Osteoblast (primary cell): Measurements from ENCODE around the gene KCNAB1. TPM values are rescaled to one million over a fixed set of nuclear protein-coding genes. Genes with fewer than 3 reads are reported as not detected.

Experiments used
- DNase-seq: peaks from one replicate; pipeline ENCODE4 v3.0.0; 2011; ENCODE audit warnings: low spot score, mixed read lengths; ENCODE audit not compliant: insufficient read length; ENCODE audit errors: missing footprints
- H2AFZ ChIP-seq: 2 replicates; pipeline ENCODE4 v1.6.0; 2011; ENCODE audit warnings: mild to moderate bottlenecking, low read length
- H3K27ac ChIP-seq: 2 replicates; pipeline ENCODE4 v1.5.1; 2011; ENCODE audit warnings: mild to moderate bottlenecking, low read depth, low read length, moderate library complexity
- H3K27me3 ChIP-seq: 2 replicates; pipeline ENCODE4 v1.6.0; 2012; ENCODE audit warnings: mild to moderate bottlenecking, control low read depth, inconsistent platforms, low read length, moderate library complexity; ENCODE audit not compliant: insufficient read depth
- H3K36me3 ChIP-seq: 2 replicates; pipeline ENCODE4 v1.5.1; 2011; ENCODE audit warnings: mild to moderate bottlenecking, low read length, control low read depth, moderate library complexity; ENCODE audit not compliant: insufficient read depth
- H3K4me1 ChIP-seq: 2 replicates; pipeline ENCODE4 v1.5.1; 2011; ENCODE audit warnings: mild to moderate bottlenecking, low read length, control low read depth, moderate library complexity; ENCODE audit not compliant: insufficient read depth
- H3K4me2 ChIP-seq: 2 replicates; pipeline ENCODE4 v1.6.0; 2011; ENCODE audit warnings: mild to moderate bottlenecking, low read length; ENCODE audit not compliant: insufficient read depth
- H3K4me3 ChIP-seq: fragments of 200-600 bp; sonication (generic); 3 replicates; pipeline ENCODE4 v1.5.1; 2012; ENCODE audit warnings: mild to moderate bottlenecking, low read length, inconsistent platforms; ENCODE audit not compliant: insufficient read depth
- H3K79me2 ChIP-seq: 2 replicates; pipeline ENCODE4 v1.6.0; 2012; ENCODE audit warnings: mild to moderate bottlenecking, low read length, control low read depth, inconsistent platforms; ENCODE audit not compliant: insufficient read depth
- H3K9me3 ChIP-seq: 2 replicates; pipeline ENCODE4 v1.5.1; 2011; ENCODE audit warnings: low read depth, low read length, control low read depth
- H4K20me1 ChIP-seq: 2 replicates; pipeline ENCODE4 v1.6.0; 2012; ENCODE audit warnings: mild to moderate bottlenecking, low read length, control low read depth; ENCODE audit not compliant: insufficient read depth
- CTCF ChIP-seq: IDR thresholded peaks from 2 replicates; pipeline ENCODE4 v1.5.1; 2011; ENCODE audit warnings: mild to moderate bottlenecking, low read depth, low read length, moderate library complexity; ENCODE audit errors: extremely low read depth
- total RNA-seq: library from RNA; depleted of rRNA; stranded (reverse); fragments of >200 nt; gene quantifications from 2 replicates; pipeline ENCODE4 v1.2.3, GENCODE V29; 2012

KCNAB1 gene
- total RNA-seq, 1 donor, result 0.36 TPM

- no peaks in the 10 kb centered on the region for H4K20me1 ChIP-seq
- H3K27ac ChIP-seq, result no peak overlapping the region
- H3K79me2 ChIP-seq, result no peaks in the 10 kb centered on the region
- H3K27me3 ChIP-seq, result no peaks in the 10 kb centered on the region
- DNase-seq, result no peak
- H3K4me1 ChIP-seq, result peaks cover 13% of the 10 kb centered on the region
- no peak overlapping the region for H2AFZ ChIP-seq
- no peak overlapping the region for H3K4me2 ChIP-seq
- no peak overlapping the region for H3K4me3 ChIP-seq
- TF ChIP-seq CTCF, result no peak
- H3K36me3 ChIP-seq, result no peaks in the 10 kb centered on the region
- H3K9me3 ChIP-seq, result no peaks in the 10 kb centered on the region
These were observed 63.0 kb downstream of the KCNAB1 start for GRCh38 chr3:156183396-156183795.

- TF ChIP-seq CTCF, result no peak
- no peaks in the 10 kb centered on the region for H3K79me2 ChIP-seq
These were observed 63.8 kb downstream of the KCNAB1 start for GRCh38 chr3:156184156-156184555.

GRCh38 chr3:156187146-156187769 lies 66.9 kb downstream of the KCNAB1 start:
- no peaks in the 10 kb centered on the region for H3K9me3 ChIP-seq
- no peaks in the 10 kb centered on the region for H4K20me1 ChIP-seq
- H3K27ac ChIP-seq, result peak overlapping the region; percentile 35
- peak overlapping the region; percentile 25 for H3K4me2 ChIP-seq
- H3K79me2 ChIP-seq, result no peaks in the 10 kb centered on the region
- H3K4me1 ChIP-seq, result peaks cover 5% of the 10 kb centered on the region
- no peak for TF ChIP-seq CTCF
- H3K4me3 ChIP-seq, result no peak overlapping the region
- DNase-seq, result peak; percentile 52
- no peaks in the 10 kb centered on the region for H3K36me3 ChIP-seq
- no peaks in the 10 kb centered on the region for H3K27me3 ChIP-seq
- H2AFZ ChIP-seq, result no peak overlapping the region

More at GRCh38 chr3:156184156-156184555, 63.8 kb downstream of the KCNAB1 start:
- Histone ChIP-seq H3K27ac (no peak overlapping the region), H2AFZ (no peak overlapping the region), H4K20me1 (no peaks in the 10 kb centered on the region), H3K4me3 (no peak overlapping the region), H3K4me1 (peaks cover 13% of the 10 kb centered on the region), H3K4me2 (no peak overlapping the region), H3K27me3 (no peaks in the 10 kb centered on the region), H3K9me3 (no peaks in the 10 kb centered on the region), H3K36me3 (no peaks in the 10 kb centered on the region)
- no peak for DNase-seq

GRCh38 chr3:156188757-156189156 lies 68.4 kb downstream of the KCNAB1 start:
- no peak overlapping the region for H2AFZ ChIP-seq
- no peak for DNase-seq
- no peaks in the 10 kb centered on the region for H4K20me1 ChIP-seq
- H3K4me2 ChIP-seq, result no peak overlapping the region
- H3K9me3 ChIP-seq, result no peaks in the 10 kb centered on the region
- H3K27me3 ChIP-seq, result no peaks in the 10 kb centered on the region
- H3K27ac ChIP-seq, result no peak overlapping the region
- no peaks in the 10 kb centered on the region for H3K36me3 ChIP-seq
- peaks cover 5% of the 10 kb centered on the region for H3K4me1 ChIP-seq
- no peak for TF ChIP-seq CTCF
- H3K79me2 ChIP-seq, result no peaks in the 10 kb centered on the region
- no peak overlapping the region for H3K4me3 ChIP-seq
